ENCODE results near the gene EYA4. TPM values are rescaled to one million over a fixed set of nuclear protein-coding genes. Genes with fewer than 3 reads are reported as not detected.
"Not testable (repeated sequence)": the region's sequence is repeated elsewhere in the genome, so short reads cannot be mapped to it uniquely, and the experiment has no call there.

Gene EYA4
- total RNA-seq, 1 experiment from 2014 or later = 0.05 TPM

DNA sequence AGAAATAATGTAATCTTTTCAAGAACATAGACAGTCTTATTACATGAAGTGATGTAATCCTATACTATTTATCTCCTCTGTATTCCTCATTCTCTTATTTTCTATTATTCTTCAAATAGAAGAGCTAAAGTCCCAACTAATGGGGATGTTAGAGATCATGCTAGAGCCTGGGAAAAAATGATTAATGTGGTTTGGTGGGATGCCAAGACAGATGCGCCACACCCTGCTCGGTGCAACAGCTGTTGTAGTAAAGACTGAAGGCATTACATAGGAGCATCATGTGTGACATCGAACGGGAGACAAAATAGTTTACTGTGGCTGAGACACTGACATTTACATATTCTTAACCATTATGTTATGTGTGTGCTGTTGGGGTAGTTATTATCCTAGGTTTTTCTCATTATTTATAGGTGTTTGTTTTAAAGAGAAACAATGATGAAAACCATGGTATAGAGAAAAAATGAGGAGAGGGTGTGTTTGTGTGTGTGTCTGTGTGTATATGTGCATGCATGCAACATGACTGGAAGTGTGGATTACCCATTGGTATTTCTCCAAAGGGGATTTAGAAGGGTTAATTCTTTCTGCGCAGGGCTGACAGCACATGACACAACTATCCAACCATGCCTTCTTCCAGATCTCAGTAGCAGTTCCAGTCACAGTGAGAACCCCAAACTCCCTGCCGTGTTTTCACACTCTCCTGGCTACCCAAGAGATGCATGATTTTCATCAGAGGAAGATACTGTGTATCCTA is 155.3 kb downstream of the EYA4 start:
- no peaks in the 10 kb centered on the region for H3K36me3 ChIP-seq
- no peak for DNase-seq (ENCODE audit: low read depth in 1 of 2, low spot score in 2 of 2)
- H3K4me3 ChIP-seq = no peak overlapping the region
- no peaks in the 10 kb centered on the region for H3K9me3 ChIP-seq (replicated peaks)
- no peaks in the 10 kb centered on the region for H3K4me1 ChIP-seq (replicated peaks)
- H3K27ac ChIP-seq = no peak overlapping the region
- no peaks in the 10 kb centered on the region for H3K27me3 ChIP-seq (replicated peaks)

DNA sequence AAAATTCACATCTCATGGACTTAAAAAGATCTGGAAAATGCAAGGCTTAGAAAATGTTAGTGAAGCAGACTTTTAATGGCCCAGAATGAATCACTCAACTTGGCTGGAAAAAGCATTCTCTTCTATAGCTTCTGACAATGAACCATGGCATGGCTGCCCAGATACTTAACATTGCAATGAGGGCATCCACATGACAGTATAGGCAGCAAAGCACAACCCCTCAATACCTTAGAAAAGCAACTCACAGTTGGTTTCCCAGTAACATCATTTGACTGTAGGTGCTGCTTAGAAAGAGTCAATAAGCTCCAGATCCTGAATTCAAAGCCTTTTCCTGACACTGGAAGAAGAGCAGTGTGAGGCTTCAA is 155.8 kb downstream of the EYA4 start:
- 0 out of 2 replicates have a peak, but pooled peaks cover 4% of the 10 kb centered on the region for H3K27me3 ChIP-seq (replicated peaks)
- H3K4me3 ChIP-seq = no peak overlapping the region
- H3K9me3 ChIP-seq (replicated peaks) = no peaks in the 10 kb centered on the region
- DNase-seq (ENCODE audit: low read depth in 1 of 2, low spot score in 2 of 2) = no peak
- no peak overlapping the region for H3K27ac ChIP-seq
- no peaks in the 10 kb centered on the region for H3K36me3 ChIP-seq
- H3K4me1 ChIP-seq (replicated peaks) = no peaks in the 10 kb centered on the region

DNA sequence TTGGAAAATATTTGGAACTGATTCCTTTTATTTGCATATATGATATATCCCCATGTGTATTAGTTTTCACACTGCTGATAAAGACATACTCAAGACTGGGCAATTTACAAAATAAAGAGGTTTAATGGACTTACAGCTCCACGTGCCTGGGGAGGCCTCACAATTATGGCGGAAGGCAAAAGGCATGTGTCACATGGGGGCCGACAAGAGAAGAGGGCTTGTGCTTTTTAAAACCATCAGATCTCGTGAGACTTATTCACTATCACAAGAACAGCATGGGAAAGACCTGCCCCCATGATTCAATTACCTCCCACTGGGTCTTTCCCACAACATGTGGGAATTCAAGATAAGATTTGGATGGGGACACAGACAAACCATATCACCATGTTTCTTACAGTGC is 156.4 kb downstream of the EYA4 start:
- H3K9me3 ChIP-seq (replicated peaks); H3K4me3 ChIP-seq; H3K36me3 ChIP-seq; H3K27me3 ChIP-seq (replicated peaks); H3K27ac ChIP-seq; DNase-seq (ENCODE audit: low read depth in 1 of 2, low spot score in 2 of 2); H3K4me1 ChIP-seq (replicated peaks): not testable (repeated sequence)

DNA sequence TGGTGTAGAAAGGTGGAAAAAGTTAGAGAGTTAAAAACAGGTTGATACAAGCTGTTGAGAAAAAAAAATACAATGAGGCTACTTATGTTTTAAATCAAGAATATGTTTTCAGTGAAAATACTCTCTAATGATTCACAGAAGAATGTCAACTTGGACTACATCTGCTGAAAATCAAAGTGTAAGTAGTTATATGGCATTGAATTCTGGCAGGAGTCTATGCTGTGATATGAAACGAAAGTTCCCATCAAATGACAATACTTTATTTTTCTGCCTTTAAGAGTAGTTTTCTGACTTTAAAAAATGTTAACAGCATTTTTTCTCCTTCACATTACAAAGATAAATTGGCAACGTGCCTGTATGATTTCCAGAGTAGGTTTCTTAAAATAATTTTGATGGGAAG is 158.3 kb downstream of the EYA4 start:
- no peaks in the 10 kb centered on the region for H3K9me3 ChIP-seq (replicated peaks)

DNA sequence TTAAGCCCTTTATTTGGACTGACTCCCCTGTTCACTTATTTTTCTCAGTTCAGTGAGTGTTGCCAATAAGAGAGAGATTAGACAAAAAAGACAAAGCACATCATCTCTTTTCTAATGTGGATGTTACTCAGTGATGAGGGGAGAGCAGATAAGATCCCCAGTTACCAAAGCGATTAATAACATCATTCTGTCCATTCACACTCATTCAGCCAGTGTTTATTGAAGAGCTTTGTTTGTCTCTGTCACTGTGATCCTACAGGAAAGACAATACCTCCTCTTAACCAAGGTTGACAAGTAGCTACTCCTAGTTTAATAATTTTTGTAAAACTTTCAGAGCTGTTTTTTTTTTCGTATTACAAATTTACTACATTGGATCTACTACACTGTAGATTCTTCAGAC is 163.0 kb downstream of the EYA4 start:
- DNase-seq (ENCODE audit: low read depth in 1 of 2, low spot score in 2 of 2) = no peak
- Histone ChIP-seq H3K36me3 (no peaks in the 10 kb centered on the region), H3K4me3 (no peak overlapping the region), H3K27ac (no peak overlapping the region), H3K27me3 (replicated peaks) (0 out of 2 replicates have a peak, but pooled peaks cover 4% of the 10 kb centered on the region), H3K9me3 (replicated peaks) (no peaks in the 10 kb centered on the region), H3K4me1 (replicated peaks) (no peaks in the 10 kb centered on the region)

More for the DNA sequence above, 158.3 kb downstream of the EYA4 start:
- DNase-seq (ENCODE audit: low read depth in 1 of 2, low spot score in 2 of 2) = no peak
- Histone ChIP-seq H3K36me3 (no peaks in the 10 kb centered on the region), H3K4me1 (replicated peaks) (no peaks in the 10 kb centered on the region), H3K27ac (no peak overlapping the region), H3K27me3 (replicated peaks) (0 out of 2 replicates have a peak, but pooled peaks cover 4% of the 10 kb centered on the region), H3K4me3 (no peak overlapping the region)

DNA sequence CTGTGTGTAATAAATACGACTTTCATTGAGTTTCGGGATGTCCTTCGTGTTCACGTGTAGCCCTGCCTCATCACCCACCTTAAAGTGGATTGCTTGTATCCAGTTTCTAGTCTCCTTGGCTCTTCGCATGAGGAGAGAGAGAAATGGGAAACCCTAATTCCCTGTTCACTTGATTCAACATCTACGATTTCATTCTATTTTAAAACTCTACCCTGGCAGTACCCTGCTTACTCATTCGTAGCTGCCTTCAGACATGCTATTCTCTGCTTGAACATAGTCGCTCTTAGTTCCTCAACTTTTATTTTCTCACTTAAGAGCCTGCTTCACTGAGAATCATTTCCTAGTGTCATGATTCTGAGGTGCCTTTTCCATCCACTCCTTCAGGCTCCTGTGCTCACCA is 163.6 kb downstream of the EYA4 start:
- H3K4me1 ChIP-seq (replicated peaks) = no peaks in the 10 kb centered on the region
- H3K27me3 ChIP-seq (replicated peaks) = 0 out of 2 replicates have a peak, but pooled peaks cover 4% of the 10 kb centered on the region
- no peak overlapping the region for H3K27ac ChIP-seq
- H3K9me3 ChIP-seq (replicated peaks) = no peaks in the 10 kb centered on the region
- no peak for DNase-seq (ENCODE audit: low read depth in 1 of 2, low spot score in 2 of 2)
- H3K36me3 ChIP-seq = no peaks in the 10 kb centered on the region
- H3K4me3 ChIP-seq = no peak overlapping the region

DNA sequence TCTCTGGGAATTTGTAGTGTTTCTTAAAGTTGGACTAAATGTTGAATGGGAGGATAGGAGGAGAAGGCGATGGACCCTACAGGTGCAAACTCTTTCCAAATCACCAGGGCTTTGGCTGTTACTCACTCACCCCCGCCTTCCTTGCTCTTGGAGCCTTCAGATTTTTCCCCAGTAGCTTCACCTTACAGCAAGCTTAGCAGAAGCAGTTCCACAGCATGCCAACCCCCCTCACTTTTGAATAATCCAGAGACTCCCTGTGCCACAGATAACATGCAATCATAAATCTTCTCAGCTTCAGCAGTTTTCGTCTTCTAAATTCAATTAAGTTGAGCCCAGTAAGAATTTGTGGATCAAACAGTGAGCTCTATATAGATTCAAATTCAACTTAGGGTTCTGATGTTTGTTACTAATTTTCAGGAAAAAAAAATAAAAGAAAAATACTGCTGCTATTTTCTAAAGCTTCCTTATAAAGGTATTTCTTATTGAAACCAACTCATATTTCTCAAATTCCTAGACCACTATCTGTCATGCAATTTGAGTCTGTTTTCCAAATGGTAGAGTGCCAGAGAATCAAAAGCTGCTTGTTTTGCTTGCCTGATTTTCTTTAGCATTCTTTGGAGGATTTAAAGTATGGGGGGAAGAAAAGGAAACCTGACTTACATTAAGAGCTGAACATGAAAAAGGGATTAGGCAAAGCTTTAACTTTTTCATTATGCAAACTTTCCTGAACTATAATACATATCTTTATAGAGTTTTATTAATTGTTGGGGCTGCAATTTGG is 166.4 kb downstream of the EYA4 start:
- no peak for DNase-seq (ENCODE audit: low read depth in 1 of 2, low spot score in 2 of 2)
- no peaks in the 10 kb centered on the region for H3K9me3 ChIP-seq (replicated peaks)
- no peaks in the 10 kb centered on the region for H3K4me1 ChIP-seq (replicated peaks)
- no peaks in the 10 kb centered on the region for H3K27me3 ChIP-seq (replicated peaks)
- no peak overlapping the region for H3K4me3 ChIP-seq
- H3K27ac ChIP-seq = no peak overlapping the region
- H3K36me3 ChIP-seq = no peaks in the 10 kb centered on the region

DNA sequence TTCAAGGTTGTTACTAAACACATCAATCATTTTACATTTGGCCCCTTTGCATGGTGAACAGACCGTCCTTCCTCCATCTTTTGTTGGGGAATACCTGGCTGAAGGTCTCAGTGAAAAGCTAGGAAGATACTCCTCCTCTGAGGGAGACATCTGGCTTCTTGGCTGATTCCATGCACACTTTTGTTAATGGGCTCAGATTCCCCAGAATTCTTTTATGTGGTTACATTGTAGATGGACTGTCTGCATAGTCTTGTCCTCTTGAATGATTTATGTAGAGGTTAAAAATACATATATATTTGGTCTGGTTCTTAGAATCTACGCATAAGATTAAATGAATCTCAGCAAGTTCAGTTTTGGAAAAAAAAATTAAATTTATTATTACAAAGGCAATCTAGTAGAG is 167.0 kb downstream of the EYA4 start:
- Histone ChIP-seq H3K4me1 (replicated peaks) (no peaks in the 10 kb centered on the region), H3K9me3 (replicated peaks) (no peaks in the 10 kb centered on the region), H3K4me3 (no peak overlapping the region), H3K27ac (no peak overlapping the region), H3K36me3 (no peaks in the 10 kb centered on the region), H3K27me3 (replicated peaks) (no peaks in the 10 kb centered on the region)
- DNase-seq (ENCODE audit: low read depth in 1 of 2, low spot score in 2 of 2) = no peak

DNA sequence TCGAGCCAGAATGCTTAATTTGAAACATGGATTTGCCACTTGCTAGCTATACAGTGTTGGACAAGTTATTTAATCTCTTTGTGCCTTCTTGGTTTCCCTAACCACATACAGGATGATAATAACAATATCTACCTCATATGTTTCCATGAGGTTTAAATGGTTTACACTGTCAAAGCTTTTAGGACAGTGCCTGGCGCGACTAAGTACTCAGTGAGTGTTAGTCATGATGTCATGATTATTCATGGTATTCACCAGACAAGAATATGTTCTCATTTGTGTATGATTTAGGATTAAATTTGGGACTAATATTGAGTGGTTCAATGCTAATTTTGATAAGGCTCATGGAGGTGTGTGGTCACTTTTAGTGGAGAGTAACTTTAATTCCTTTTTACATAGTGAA is 167.4 kb downstream of the EYA4 start:
- no peaks in the 10 kb centered on the region for H3K4me1 ChIP-seq (replicated peaks)
- no peaks in the 10 kb centered on the region for H3K27me3 ChIP-seq (replicated peaks)
- H3K9me3 ChIP-seq (replicated peaks) = no peaks in the 10 kb centered on the region
- no peak overlapping the region for H3K4me3 ChIP-seq
- no peak overlapping the region for H3K27ac ChIP-seq
- H3K36me3 ChIP-seq = no peaks in the 10 kb centered on the region
- no peak for DNase-seq (ENCODE audit: low read depth in 1 of 2, low spot score in 2 of 2)

DNA sequence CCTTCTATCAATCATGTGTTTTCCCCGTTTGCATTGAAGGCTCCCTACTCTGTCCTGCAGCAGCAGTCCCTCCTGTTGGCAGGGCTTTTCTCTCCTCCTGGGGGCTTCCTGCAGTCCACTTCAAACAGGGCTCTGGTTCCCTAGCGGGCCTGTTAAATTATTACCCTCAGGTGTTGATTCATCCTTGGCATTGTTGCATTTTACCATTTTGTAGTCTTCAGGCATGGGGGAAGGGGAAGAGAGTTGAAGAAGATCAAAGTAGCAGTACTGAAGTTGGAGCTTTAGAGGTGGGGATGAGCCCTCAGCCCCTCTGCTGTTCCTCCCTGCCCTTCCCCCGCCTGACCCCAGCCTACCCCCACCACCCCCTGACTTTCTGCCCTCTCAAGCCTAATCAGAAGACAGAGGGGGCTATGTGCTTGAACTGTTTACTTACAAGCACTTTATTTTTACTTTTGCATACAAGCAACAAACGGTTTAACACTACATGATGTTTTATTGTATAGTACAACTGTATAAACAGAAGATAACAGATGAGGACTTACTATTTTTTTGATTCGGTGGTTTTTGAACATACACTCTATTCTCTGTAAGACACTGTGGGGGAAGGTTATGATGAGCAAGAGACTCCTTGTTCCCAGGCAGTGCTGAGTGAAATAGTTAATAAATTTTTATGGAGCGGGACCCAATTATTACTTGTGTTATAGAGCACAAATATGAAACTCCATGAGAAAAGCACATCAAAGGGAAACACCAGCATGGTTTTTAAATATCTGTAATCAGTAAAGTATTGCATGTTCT is 169.7 kb downstream of the EYA4 start:
- no peak for DNase-seq (ENCODE audit: low read depth in 1 of 2, low spot score in 2 of 2)
- Histone ChIP-seq H3K27me3 (replicated peaks) (no peaks in the 10 kb centered on the region; the same call in 1 of the 2 replicates), H3K4me1 (replicated peaks) (no peaks in the 10 kb centered on the region), H3K36me3 (no peaks in the 10 kb centered on the region), H3K4me3 (no peak overlapping the region), H3K27ac (no peak overlapping the region), H3K9me3 (replicated peaks) (no peaks in the 10 kb centered on the region)

DNA sequence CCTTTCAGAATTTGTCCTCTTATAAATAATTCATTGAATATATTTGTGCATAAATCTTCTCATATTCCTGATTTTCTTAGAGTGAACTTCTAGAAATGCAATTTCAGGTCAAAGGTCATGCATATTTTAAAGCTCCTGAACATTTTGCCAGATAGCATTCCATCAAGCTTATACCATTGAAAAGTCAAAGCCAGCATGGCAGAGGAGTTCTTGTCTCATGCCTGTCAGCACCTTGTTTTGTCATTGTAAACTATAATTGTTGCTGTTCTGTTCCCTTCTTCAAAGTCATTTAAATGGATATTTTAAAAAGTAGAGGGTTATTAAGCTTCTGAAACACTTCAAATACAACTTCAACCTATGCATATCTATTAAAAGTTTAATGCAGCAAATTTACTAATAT is 170.6 kb downstream of the EYA4 start:
- Histone ChIP-seq H3K36me3 (no peaks in the 10 kb centered on the region), H3K27ac (no peak overlapping the region), H3K4me1 (replicated peaks) (no peaks in the 10 kb centered on the region), H3K9me3 (replicated peaks) (no peaks in the 10 kb centered on the region), H3K27me3 (replicated peaks) (no peaks in the 10 kb centered on the region; the same call in 1 of the 2 replicates), H3K4me3 (no peak overlapping the region)
- DNase-seq (ENCODE audit: low read depth in 1 of 2, low spot score in 2 of 2) = no peak

DNA sequence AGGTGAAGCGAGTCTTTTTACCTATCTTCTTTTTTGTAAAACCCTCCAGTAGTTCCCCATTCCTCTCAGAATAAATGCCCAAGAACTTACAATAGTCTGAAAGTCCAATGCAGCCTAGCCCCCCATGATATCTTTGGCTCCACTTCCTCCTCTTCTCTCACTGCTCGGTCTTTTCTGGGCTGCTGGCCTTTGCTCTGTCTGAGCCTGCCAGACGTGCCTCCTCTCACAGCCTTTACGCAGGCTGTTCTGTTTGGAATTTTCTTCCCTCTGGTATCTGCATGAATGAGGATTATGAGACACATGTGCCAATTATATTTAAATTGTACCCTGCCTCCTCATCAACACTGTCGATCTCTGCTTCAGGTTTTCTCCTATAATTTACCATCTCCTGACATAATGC is 174.1 kb downstream of the EYA4 start:
- Histone ChIP-seq H3K27ac (no peak overlapping the region), H3K27me3 (replicated peaks) (no peaks in the 10 kb centered on the region; the same call in 1 of the 2 replicates), H3K9me3 (replicated peaks) (no peaks in the 10 kb centered on the region), H3K36me3 (no peaks in the 10 kb centered on the region), H3K4me1 (replicated peaks) (no peaks in the 10 kb centered on the region), H3K4me3 (no peak overlapping the region)
- no peak for DNase-seq (ENCODE audit: low read depth in 1 of 2, low spot score in 2 of 2)

DNA sequence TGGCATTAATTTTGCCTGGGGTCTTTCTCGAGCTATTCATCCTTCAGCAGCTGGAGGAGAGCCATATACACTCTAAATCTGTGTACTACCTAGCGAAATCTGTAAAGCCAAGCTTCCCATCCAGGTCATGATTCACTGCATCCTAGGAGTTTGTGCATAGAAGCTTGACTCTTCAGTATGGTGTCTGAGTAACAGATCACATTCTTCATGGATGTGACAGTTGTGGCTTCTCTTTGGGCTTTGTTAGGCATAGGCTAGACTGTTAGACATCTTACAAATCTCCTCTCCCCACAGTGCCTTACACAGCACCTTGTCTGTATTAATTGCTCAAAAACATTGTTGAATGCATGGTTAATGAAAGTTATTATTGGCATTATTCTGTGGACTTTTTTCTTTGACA is 177.0 kb downstream of the EYA4 start:
- Histone ChIP-seq H3K27ac (no peak overlapping the region), H3K4me3 (no peak overlapping the region), H3K4me1 (replicated peaks) (no peaks in the 10 kb centered on the region), H3K9me3 (replicated peaks) (no peaks in the 10 kb centered on the region), H3K36me3 (no peaks in the 10 kb centered on the region), H3K27me3 (replicated peaks) (no peaks in the 10 kb centered on the region; the same call in 1 of the 2 replicates)
- DNase-seq (ENCODE audit: low read depth in 1 of 2, low spot score in 2 of 2) = no peak

DNA sequence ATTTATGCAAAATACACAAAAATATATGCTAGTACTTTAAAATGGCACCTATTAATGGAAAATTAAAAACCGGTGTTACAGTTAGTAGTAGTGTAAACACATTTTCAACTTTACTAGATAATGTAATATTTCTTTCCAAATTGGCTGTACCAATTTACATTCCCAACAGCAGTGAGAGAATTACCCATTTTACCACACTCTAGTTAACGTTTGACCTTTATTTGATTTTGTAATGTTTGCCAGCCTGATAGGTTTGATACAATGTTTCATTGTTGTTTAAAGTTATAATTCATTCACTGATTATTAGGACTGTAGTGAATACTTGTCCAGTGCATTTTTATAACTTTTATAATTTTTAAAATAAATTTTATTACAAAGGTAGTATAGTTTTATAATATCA is 182.1 kb downstream of the EYA4 start:
- no peak overlapping the region for H3K27ac ChIP-seq
- no peaks in the 10 kb centered on the region for H3K4me1 ChIP-seq (replicated peaks)
- no peaks in the 10 kb centered on the region for H3K9me3 ChIP-seq (replicated peaks)
- DNase-seq (ENCODE audit: low read depth in 1 of 2, low spot score in 2 of 2) = no peak
- H3K27me3 ChIP-seq (replicated peaks) = peaks cover 3% of the 10 kb centered on the region; the same call in 1 of the 2 replicates
- no peak overlapping the region for H3K4me3 ChIP-seq
- H3K36me3 ChIP-seq = no peaks in the 10 kb centered on the region
